K562 (cell line): Measurements from ENCODE around the gene DNAI1. TPM values are rescaled to one million over a fixed set of nuclear protein-coding genes. Genes with fewer than 3 reads are reported as not detected.

Source experiments
- CEBPB ChIP-seq: fragments of 450-650 bp; IDR thresholded peaks from 2 replicates; pipeline ENCODE4 v1.6.1; 2016; ENCODE audit warnings: missing genetic modification characterization, missing compliant biosample characterization
- CTBP1 ChIP-seq: fragments of 450-650 bp; IDR thresholded peaks from 2 replicates; pipeline ENCODE4 v1.6.1; 2016; ENCODE audit warnings: borderline replicate concordance
- GTF3C2 ChIP-seq: IDR thresholded peaks from 3 replicates; pipeline ENCODE4 v1.6.1; 2011; ENCODE audit warnings: borderline replicate concordance, mild to moderate bottlenecking, moderate library complexity; ENCODE audit not compliant: insufficient read length; ENCODE audit errors: extremely low read depth
- NFIX ChIP-seq: fragments of 250-450 bp; sonication (Bioruptor Pico); IDR thresholded peaks from 2 replicates; pipeline ENCODE4 v1.4.0; 2020; ENCODE audit warnings: low read depth, mild to moderate bottlenecking, moderate library complexity
- NR2F6 ChIP-seq: fragments of 450-650 bp; formaldehyde crosslinking; IDR thresholded peaks from 2 replicates; pipeline ENCODE4 v1.4.0; 2020; ENCODE audit warnings: mild to moderate bottlenecking
- SMARCA4 ChIP-seq: fragments of 450-650 bp; IDR thresholded peaks from 2 replicates; pipeline ENCODE4 v1.6.1; 2016
- SNAPC5 ChIP-seq: fragments of 250-450 bp; sonication (Bioruptor Pico); IDR thresholded peaks from 2 replicates; pipeline ENCODE4 v1.8.0; 2021; ENCODE audit warnings: moderate library complexity, mild to moderate bottlenecking, inconsistent platforms
- TAF1 ChIP-seq: IDR thresholded peaks from 2 replicates; pipeline ENCODE4 v1.6.1; 2011; ENCODE audit warnings: mild to moderate bottlenecking, low read length, moderate library complexity; ENCODE audit not compliant: insufficient read depth, control insufficient read depth, severe bottlenecking; ENCODE audit errors: extremely low read depth
- TCF3 ChIP-seq: sonication (generic); formaldehyde crosslinking; IDR thresholded peaks from 2 replicates; pipeline ENCODE4 v1.4.0; 2020; ENCODE audit warnings: mild to moderate bottlenecking, missing genetic modification reagents
- U2AF2 ChIP-seq: fragments of 200-400 bp; formaldehyde crosslinking; optimal IDR thresholded peaks from 2 replicates; pipeline ENCODE3; 2017; ENCODE audit warnings: low read depth, mild to moderate bottlenecking, low read length
- ZNF212 ChIP-seq: fragments of 450-650 bp; formaldehyde crosslinking; IDR thresholded peaks from 2 replicates; pipeline ENCODE4 v1.4.0; 2020; ENCODE audit warnings: mild to moderate bottlenecking
- ZNF507 ChIP-seq: conservative IDR thresholded peaks from 2 replicates; pipeline ENCODE4 v1.6.1; 2017; ENCODE audit warnings: missing genetic modification characterization, missing compliant biosample characterization
- ZNF589 ChIP-seq: fragments of 200-800 bp; sonication (Bioruptor generic); IDR thresholded peaks from 2 replicates; pipeline ENCODE4 v1.6.1; 2016; ENCODE audit warnings: low read depth, missing genetic modification characterization, missing compliant biosample characterization
- ZNF695 ChIP-seq: fragments of 450-650 bp; formaldehyde crosslinking; IDR thresholded peaks from 2 replicates; pipeline ENCODE4 v1.4.0; 2020; ENCODE audit warnings: mild to moderate bottlenecking, moderate library complexity
- ZNF785 ChIP-seq: fragments of 250-450 bp; sonication (Bioruptor Pico); IDR thresholded peaks from 2 replicates; pipeline ENCODE4 v1.4.0; 2020; ENCODE audit warnings: mild to moderate bottlenecking
- polyA plus RNA-seq, 8 experiments: library from polyadenylated mRNA; depleted of rRNA in 4 of 8; stranded (reverse) in 5 of 8; unstranded in 3 of 8; fragments of >200 nt; fragmentation: Nextera tagmentation in 2 of 8; fragmentation: Illumina TruSeq in 1 of 8; extraction: Ambion mirVana in 2 of 8; extraction: Trizol in 1 of 8; gene quantifications; 2 replicates each; pipeline versions ENCODE4 v1.2.1 to v1.2.3, GENCODE V29; 2011 to 2014; ENCODE audit warnings: inconsistent platforms in 1 of 8, missing spikeins in 1 of 8
- total RNA-seq, 7 experiments: library from RNA; depleted of rRNA in 6 of 7; stranded (reverse); fragments of >200 nt in 6 of 7; fragmentation: Illumina TruSeq in 2 of 7; extraction: Trizol in 2 of 7; gene quantifications; 2 replicates each; pipeline versions ENCODE4 v1.2.1 to v1.2.3, GENCODE V29; 2011 to 2021; ENCODE audit warnings: low replicate concordance in 1 of 7
- TF ChIP-seq, protein P1 (sequence below): sonication (generic); formaldehyde crosslinking; IDR thresholded peaks from 2 replicates; pipeline ENCODE4 v1.9.0; 2022; ENCODE audit warnings: mild to moderate bottlenecking, missing genetic modification reagents

The DNAI1 gene
- total and polyA plus RNA-seq, 9 of the 15 experiments (the other 6 are each of a cell fraction or from before 2014, with no cell fraction given): 0.01 to 0.17 (median 0.04) TPM; not detected in 6

DNA sequence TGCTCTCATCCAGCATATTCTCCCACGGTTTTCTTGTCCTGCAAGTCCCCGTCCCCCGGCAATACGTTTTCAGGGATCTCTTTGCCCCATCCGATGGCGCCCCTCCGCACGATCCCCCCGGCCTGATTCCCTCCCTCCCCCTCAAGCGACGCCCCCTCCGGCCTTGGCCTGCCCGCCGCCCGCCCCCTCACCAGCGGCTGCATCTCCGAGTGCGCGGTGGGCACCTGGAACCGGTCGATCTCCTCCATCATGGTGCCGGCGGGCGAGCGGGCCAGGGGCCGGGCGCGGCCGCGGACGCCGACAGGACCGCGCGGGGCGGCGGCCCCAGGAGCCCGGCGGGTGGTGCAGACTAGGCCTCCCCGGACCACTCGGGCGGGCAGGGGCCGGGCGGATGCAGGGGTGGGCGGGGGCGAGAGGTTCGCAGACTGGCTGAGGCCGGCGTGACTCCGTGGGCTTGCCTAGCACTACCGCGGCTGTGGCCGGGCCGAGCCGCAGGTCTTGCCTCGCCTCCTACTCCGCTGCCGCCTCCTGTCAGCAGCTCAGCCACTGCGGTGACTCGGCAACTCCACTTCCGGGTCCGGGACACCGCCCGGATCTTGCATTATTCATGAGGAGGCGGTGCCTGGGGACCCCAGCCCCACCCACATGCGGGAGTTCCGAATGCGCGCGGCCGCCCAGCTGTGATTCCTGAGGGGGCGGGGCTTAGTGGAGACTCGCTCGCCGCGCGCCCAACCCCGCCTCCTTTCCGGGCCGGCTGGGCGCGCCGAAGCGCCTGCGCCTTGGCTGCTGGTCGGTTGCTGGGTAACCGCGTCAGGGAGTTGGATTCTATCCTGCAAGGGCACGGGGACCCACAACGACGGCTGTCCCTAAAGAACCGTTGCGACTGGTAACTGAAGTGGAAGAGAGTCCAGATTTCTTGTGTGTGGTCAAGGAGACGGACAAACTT, at the start of gene DNAI1, which contains the start of gene FAM219A (continued):
- no peak for TF ChIP-seq GTF3C2
- TF ChIP-seq ZNF785: no peak
- peak; percentile 59 for TF ChIP-seq TAF1
- no peak for TF ChIP-seq TCF3 (CRISPR knock-in tag)
- no peak for TF ChIP-seq ZNF695 (CRISPR knock-in tag)
- TF ChIP-seq CEBPB (tag): no peak
- TF ChIP-seq SMARCA4: no peak
- no peak for TF ChIP-seq ZNF212 (CRISPR knock-in tag)
- TF ChIP-seq, protein P1, sequence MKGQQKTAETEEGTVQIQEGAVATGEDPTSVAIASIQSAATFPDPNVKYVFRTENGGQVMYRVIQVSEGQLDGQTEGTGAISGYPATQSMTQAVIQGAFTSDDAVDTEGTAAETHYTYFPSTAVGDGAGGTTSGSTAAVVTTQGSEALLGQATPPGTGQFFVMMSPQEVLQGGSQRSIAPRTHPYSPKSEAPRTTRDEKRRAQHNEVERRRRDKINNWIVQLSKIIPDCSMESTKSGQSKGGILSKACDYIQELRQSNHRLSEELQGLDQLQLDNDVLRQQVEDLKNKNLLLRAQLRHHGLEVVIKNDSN: no peak
- TF ChIP-seq CTBP1: no peak; the same call in 1 of the 2 replicates
- no peak for TF ChIP-seq NR2F6 (CRISPR knock-in tag)
- TF ChIP-seq SNAPC5 (CRISPR knock-in tag): no peak
- TF ChIP-seq U2AF2: no peak
- no peak for TF ChIP-seq NFIX (CRISPR knock-in tag)
- no peak for TF ChIP-seq ZNF589
- TF ChIP-seq ZNF507 (tag): no peak
